Esophagus muscularis mucosa (tissue), 4 donors: ENCODE results near the gene PCCB. TPM values are rescaled to one million over a fixed set of nuclear protein-coding genes. Genes with fewer than 3 reads are reported as not detected.

Source experiments
- DNase-seq: peaks from one replicate; pipeline ENCODE4 v3.0.0-alpha.2; 2017; ENCODE audit errors: extremely low spot score
- H3K27ac ChIP-seq, 4 donors: fragments of 200-600 bp; sonication (generic); replicated peaks in 1 of 4; 1 replicate in 3 of 4; 2 replicates in 1 of 4; pipeline ENCODE4 v1.5.1; 2016 to 2019; ENCODE audit warnings: mild to moderate bottlenecking in 1 of 4
- H3K27me3 ChIP-seq, 4 donors: fragments of 200-600 bp; sonication (generic); one replicate each; pipeline versions ENCODE4 v1.5.1 to v1.6.0; 2016 to 2019
- H3K36me3 ChIP-seq, 4 donors: fragments of 200-600 bp; sonication (generic); one replicate each; pipeline ENCODE4 v1.5.1; 2016 to 2019
- H3K4me1 ChIP-seq, 4 donors: fragments of 200-600 bp; sonication (generic); one replicate each; pipeline ENCODE4 v1.5.1; 2016 to 2019
- H3K4me3 ChIP-seq, 4 donors: fragments of 200-600 bp; sonication (generic); 1 replicate in 2 of 4; 2 replicates in 2 of 4; pipeline ENCODE4 v1.5.1; 2016 to 2019; ENCODE audit warnings: mild to moderate bottlenecking in 4 of 4, moderate library complexity in 1 of 4
- H3K9me3 ChIP-seq, 4 donors: fragments of 200-600 bp; sonication (generic); 1 replicate in 3 of 4; 2 replicates in 1 of 4; pipeline ENCODE4 v1.5.1; 2016 to 2019
- CTCF ChIP-seq, 3 experiments: fragments of 200-600 bp in 2 of 3; fragments of 450-650 bp in 1 of 3; sonication (generic) in 2 of 3; IDR thresholded peaks; one replicate each; pipeline ENCODE4 v1.5.1; 2017 to 2019; ENCODE audit warnings: antibody characterized with exemption in 3 of 3, mild to moderate bottlenecking in 2 of 3, moderate library complexity in 1 of 3
- EP300 ChIP-seq: sonication (generic); formaldehyde crosslinking; IDR thresholded peaks from one replicate; pipeline ENCODE4 v1.6.1; 2017; ENCODE audit warnings: antibody characterized with exemption
- POLR2A ChIP-seq: fragments of 450-650 bp; IDR thresholded peaks from one replicate; pipeline ENCODE4 v1.6.1; 2017; ENCODE audit warnings: antibody characterized with exemption, moderate library complexity, mild to moderate bottlenecking, low read depth
- POLR2AphosphoS5 ChIP-seq, 2 donors: sonication (generic); formaldehyde crosslinking; IDR thresholded peaks; one replicate each; pipeline ENCODE4 v1.6.1; 2017; ENCODE audit warnings: antibody characterized with exemption in 2 of 2
- WGBS: methylation state at CpG from one replicate; pipeline ENCODE4 v1.1.5; 2018; 5-methylcytosine and 5-hydroxymethylcytosine counted together
- intact Hi-C: fragments of 100-400 bp; cut with DNase I; formaldehyde crosslinking; loops from one replicate; pipeline ENCODE4 v1.15.1; 2023
- total RNA-seq, 4 donors: library from RNA; depleted of rRNA; stranded (reverse); fragments of >200 nt; gene quantifications; one replicate each; pipeline versions ENCODE4 v1.1.0 to v1.2.1, GENCODE V29; 2016

Gene PCCB
- total RNA-seq, 4 donors from 2014 or later: 25.8 to 35.6 (median 31.4) TPM

DNA sequence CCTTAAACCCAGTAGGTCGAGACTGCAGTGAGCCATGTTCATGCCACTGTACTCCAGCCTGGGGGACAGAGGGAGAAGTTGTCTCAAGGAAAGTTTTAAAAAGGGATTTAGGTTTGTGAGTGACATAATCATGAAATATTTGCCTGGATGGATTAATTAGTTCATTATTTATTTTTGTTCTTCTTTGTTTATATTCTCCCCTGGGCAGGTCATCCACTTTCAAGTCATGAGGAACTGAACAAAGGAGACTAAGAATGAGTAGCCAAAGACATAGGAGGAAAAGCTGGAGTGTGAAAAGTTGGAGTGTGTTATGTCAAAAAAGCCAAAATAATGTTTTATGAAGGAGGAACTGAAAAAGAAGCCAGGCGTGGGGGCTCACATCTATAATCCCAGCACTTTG lies 17.7 kb upstream of the PCCB start:
- intact Hi-C loops: no loop called here
- Histone ChIP-seq H3K27ac (no peak overlapping the region), H3K27me3 (no peaks in the 10 kb centered on the region), H3K4me1 (peaks cover 0 to 8% (median 0%) of the 10 kb centered on the region in 4 donors), H3K36me3 (no peaks in the 10 kb centered on the region), H3K4me3 (no peak overlapping the region), H3K9me3 (no peaks in the 10 kb centered on the region)
- 39% methylated on average over 2 of the region's 2 CpGs for WGBS
- no peak for TF ChIP-seq POLR2A
- no peak for TF ChIP-seq EP300
- TF ChIP-seq CTCF (IDR thresholded peaks at IDR 0.05): no peak
- no peak for TF ChIP-seq POLR2AphosphoS5 (IDR thresholded peaks at IDR 0.05)
- DNase-seq: no peak

DNA sequence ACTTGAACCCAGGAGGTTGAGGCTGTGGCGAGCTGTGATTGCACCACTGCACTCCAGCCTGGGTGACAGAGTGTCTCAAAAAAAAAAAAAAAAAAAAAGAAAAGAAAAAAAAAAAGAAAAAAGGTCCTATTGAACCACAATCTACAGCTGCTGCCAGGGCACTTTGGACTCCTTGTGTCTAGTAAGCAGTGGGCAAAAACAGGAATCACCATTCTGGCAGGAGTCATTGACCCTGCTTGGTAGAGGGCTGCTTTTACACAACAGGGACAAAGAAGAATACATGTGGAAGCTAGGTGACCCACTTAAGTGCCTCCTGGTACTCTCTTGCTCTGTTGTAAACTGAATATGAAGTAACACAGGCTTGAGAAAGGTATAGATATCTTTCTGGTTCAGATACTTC lies 14.6 kb upstream of the PCCB start:
- no peak overlapping the region for H3K4me3 ChIP-seq
- intact Hi-C loops: no loop called here
- TF ChIP-seq POLR2AphosphoS5 (IDR thresholded peaks at IDR 0.05) (no peak), POLR2A (no peak), EP300 (no peak), CTCF (IDR thresholded peaks at IDR 0.05) (no peak)
- H3K4me1 ChIP-seq: peaks cover 0 to 8% (median 0%) of the 10 kb centered on the region in 4 donors
- H3K36me3 ChIP-seq: no peaks in the 10 kb centered on the region
- H3K27ac ChIP-seq: no peak overlapping the region
- 94% methylated on average over 1 of the region's 1 CpG for WGBS
- DNase-seq: no peak
- H3K9me3 ChIP-seq: no peaks in the 10 kb centered on the region
- H3K27me3 ChIP-seq: no peaks in the 10 kb centered on the region

- H3K4me1 ChIP-seq: peaks cover 0 to 8% (median 0%) of the 10 kb centered on the region in 4 donors
- intact Hi-C loops: no loop called here
- 86% methylated on average over 2 of the region's 2 CpGs for WGBS
- no peak overlapping the region for H3K27ac ChIP-seq
- TF ChIP-seq EP300 (no peak), POLR2AphosphoS5 (IDR thresholded peaks at IDR 0.05) (no peak), POLR2A (no peak), CTCF (IDR thresholded peaks at IDR 0.05) (no peak)
- DNase-seq: no peak
- H3K27me3 ChIP-seq: no peaks in the 10 kb centered on the region
- no peak overlapping the region for H3K4me3 ChIP-seq
- H3K36me3 ChIP-seq: no peaks in the 10 kb centered on the region
- no peaks in the 10 kb centered on the region for H3K9me3 ChIP-seq
Measured at GRCh38 chr3:136236109-136236508, 14.0 kb upstream of the PCCB start.

DNA sequence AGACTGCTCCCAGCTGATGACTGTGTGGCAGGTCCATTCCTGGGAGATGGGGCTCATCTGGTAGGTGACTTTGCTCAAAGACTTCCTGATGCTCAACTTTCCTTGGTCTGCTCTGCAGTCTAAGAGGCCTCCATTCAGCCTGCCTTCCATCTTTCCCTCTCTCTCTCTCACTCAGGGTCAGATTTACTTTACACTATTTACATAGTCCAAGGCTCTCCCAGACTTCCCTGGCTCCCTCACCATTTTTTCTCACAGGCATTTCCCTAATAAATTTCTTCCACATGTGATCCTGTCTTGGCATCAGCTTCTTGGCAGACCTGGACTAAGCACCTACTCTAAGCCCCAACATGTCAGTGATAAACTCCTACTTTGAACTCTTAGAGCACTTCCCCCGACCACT lies 13.0 kb upstream of the PCCB start:
- intact Hi-C loops: no loop called here
- H3K27ac ChIP-seq: no peak overlapping the region
- no peak for DNase-seq

More for the DNA sequence above, 13.0 kb upstream of the PCCB start:
- no peak overlapping the region for H3K4me3 ChIP-seq
- no peaks in the 10 kb centered on the region for H3K9me3 ChIP-seq
- H3K27me3 ChIP-seq: no peaks in the 10 kb centered on the region
- peaks cover 0 to 6% (median 0%) of the 10 kb centered on the region in 4 donors for H3K4me1 ChIP-seq
- TF ChIP-seq CTCF (IDR thresholded peaks at IDR 0.05): no peak
- TF ChIP-seq POLR2AphosphoS5 (IDR thresholded peaks at IDR 0.05): no peak
- no peak for TF ChIP-seq POLR2A
- TF ChIP-seq EP300: no peak
- WGBS: 52% methylated on average over 1 of the region's 1 CpG
- H3K36me3 ChIP-seq: no peaks in the 10 kb centered on the region
